ENCODE results near the gene SH3BP5L.

- no peak for TF ChIP-seq CTCF (IDR thresholded peaks at IDR 0.05)
- no peak for TF ChIP-seq POLR2A (IDR thresholded peaks at IDR 0.05)
These were observed 18.0 kb upstream of the SH3BP5L start for GRCh38 chr1:248843687-248844086.

Measured in testis (tissue), 2 donors.